Stimulated activated CD4-positive, alpha-beta T cell treated with anti-CD3 and anti-CD28 coated beads, TNF-alpha, amount 100 ng/mL, for 24 hours (primary cell): ENCODE measurements around the gene FGA.
"Not testable (repeated sequence)": the region's sequence is repeated elsewhere in the genome, so short reads cannot be mapped to it uniquely, and the experiment has no call there.

Experiments used
- DNase-seq, 3 experiments: peaks; one replicate each; pipeline ENCODE4 v3.0.0-alpha.2; 2020; ENCODE audit warnings: low read depth in 3 of 3

The FGA gene

DNA sequence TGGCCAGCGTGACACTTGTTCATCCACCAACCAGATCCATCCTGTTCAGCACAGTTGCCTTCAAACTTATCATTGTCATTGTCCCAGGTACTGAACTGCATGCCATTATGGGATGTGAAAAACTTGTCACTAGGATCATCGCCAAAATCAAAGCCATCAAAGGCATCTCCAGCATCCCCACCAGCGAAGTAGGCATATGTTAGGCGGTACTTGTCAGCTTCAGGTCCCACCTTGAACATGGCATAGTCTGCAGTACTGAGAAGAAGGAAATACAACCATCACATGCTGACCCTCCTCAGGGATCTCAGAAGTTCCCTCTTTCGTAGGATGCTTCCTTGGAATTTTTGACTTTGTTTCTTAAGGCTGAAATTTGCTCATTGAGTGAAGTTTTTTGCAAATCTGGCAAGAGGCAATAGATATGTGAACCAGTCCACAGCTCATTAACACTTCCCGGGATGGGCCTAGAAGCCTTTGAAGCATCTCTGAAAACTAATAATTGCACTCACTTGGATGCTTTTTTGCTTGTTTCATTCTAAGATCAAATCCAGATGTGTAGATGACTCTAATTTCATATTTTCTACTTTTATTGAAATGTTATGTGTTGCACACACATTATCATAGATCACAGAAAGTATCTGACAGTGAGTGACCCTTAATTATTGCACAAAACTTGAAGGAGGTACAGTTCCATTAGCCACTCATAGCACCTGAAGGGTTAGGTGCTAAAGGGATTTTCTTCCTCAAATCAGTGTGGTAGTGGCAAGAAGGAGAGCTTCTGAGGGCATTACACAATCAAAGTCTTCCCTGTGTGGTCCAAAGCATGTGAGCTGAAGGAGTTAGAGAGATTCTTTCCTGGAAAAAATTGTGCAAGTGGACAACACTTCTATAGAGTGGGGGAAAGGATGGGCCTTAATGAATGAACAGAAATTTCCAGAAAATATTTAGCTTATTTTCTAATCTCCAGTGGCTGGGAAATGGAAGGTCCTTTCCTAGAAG lies 16.5 kb upstream of the FGA start:
- DNase-seq = no peak

DNA sequence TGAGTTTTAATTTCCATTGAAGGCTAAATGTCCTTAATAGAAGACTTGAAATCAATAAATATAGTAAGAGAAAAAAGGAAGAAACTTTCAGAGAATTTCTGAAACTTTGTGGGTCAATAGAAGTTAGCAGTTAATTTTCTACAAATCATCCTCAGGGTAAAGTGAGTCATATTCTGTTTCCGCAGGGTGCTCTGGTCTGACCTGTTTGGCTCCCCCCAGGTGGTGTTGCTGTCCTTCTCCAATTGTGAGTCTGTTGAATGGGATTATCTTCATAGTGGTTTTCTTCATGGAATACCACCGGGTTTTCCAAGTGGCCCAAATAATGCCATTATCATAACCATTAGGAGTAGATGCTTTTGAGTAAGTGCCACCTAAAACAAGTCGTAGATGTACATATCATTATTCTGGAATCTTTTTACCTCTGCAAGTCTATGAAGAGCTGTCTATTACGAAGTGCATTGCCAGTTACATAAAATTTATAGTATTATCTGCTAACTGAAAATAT lies 14.2 kb upstream of the FGA start:
- DNase-seq = no peak

DNA sequence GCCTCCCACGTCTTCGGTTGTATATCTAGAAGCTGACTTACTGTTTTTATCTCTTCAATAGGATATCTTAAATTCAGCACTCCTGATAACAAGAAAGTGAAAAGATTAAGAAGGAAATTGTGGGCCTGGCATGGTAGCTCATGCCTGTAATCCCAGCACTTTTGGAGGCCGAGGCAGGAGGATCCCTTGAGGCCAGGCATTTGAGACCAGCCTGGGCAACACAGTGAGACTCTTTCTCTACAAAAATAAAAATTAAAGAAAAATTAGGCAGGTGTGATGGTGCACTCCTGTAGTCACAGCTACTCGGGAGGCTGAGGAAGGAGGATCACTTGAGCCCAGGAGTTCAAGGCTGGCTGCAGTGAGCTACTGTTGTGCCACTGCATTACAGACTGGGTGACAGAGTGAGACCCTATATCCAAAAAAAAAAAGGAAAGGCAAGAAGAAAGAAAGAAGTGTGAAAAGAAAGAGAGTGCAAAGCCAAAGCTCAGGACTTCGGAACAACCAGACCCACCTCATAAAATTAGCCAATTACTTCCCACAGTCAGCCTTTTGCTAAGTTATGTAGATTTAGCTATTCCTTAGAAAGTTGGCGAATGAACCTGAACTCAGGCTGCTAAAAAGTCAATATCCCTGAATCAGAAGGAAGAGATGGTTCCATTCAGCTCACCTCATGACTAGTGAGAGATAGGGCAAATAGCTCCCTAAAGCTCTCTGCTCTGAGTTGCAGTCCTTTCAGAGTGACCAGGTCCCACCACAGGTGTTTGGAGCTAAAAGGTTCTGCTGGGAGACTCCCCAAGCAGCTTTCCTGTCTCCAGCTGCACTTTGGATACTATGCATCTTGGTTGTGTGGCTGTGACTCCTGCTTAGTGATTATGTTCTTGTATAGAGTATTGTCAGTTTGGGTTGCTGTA lies 12.7 kb upstream of the FGA start:
- no peak for DNase-seq

DNA sequence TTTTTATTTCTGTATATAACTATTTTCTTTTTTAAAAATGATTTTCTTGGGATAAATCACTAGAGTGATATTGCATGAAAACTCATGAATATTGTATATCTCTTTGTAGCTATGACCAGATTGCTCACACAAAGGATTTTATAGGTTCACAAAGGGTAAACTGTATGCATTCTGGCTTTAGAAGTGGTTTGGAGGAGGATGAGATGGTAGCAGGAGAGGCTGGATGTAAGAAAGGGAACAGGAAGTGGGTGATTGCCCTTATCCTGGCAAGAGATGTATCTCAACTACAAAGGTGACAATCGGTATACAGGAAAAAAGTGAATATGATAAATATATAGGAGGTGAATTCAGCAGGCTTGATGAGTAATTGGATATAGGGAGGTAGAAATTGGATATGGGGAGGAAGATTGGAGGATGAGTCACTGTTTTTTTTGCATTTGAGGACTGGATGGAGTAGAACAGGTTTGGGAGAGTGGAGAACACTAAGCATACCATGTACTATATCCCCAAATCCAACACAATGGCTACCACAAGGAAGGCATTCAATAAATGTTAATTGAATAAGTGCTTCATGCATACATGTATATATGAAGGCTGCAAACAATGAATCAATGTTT lies 12.0 kb upstream of the FGA start:
- DNase-seq = no peak

DNA sequence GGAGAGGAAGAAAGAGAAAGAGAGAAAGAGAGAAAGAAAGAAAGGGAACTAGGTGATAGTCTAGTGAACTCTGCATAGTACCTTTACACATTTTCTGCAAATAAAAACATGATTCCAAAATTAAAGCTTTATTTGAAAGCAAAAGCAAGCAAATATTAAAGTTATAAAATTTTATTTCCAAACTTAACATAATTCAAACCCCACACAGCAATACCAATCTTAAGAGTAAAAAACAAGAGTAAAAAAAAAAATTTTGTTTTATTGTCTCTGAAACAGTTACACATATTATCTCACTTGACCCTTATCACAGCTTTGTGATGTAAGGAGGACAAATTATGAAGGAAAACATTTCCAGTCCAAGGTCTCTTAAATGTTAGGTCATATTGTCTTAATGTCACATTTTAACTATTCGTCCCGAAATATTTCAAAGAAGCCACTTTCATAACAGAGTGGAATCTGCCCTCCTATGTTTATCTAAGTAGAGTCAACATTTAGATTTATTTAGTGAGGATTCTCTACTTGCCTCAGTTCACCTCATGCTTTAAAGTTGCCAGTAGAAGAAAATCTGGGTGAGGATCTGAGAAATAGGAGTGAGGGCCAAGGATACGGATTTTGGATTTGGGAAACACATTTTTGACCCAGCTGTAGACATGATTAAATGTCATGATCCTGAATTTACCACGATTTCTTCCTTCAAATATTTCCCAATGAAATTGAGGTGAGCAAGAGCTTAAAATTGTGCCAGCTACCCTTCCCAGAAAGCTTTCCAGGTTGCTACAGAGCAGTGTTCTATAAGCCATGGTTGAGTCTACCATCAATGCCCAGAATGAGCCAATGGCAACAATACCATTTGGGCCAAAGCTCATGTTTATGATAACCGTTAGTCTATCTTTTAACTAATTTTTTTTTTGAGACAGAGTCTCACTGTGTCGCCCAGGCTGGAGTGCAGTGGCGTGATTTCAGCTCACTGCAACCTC lies 7.5 kb upstream of the FGA start:
- no peak for DNase-seq

DNA sequence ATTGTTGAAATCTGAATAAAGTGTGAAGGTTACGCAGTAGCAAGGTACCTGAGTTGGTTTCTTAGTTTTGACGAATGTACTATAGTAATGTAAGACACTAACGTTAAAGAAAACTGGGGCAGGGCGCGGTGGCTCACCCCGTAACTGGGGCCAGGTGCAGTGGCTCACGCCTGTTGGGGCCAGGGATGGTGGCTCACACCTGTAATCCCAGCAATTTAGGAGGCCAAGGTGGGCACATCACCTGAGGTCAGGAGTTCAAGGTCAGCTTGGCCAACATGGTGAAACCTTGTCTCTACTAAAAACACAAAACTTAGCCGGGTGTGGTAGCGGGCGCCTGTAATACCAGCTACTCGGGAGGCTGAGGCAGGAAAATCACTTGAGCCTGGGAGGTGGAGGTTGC lies 6.7 kb upstream of the FGA start:
- not testable (repeated sequence) for DNase-seq

DNA sequence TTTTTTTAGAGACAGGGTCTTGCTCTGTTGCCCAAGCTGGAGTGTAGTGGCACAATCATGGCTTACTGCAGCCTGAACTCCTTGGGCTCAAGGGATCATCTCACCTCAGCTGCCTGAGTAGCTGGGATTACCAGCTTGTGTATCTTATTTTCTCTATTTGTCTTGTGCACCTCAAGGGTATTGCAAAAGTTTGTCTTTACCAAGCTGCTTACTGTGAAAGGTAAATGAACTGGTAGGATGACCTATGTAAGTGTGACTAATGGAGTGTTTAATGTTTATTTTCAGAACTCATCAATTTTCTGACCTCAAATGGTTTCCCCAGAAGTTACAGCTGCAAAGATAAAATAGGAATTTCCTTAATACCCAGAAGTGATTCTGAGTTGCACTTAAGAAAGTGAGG lies 5.3 kb upstream of the FGA start:
- no peak for DNase-seq

DNA sequence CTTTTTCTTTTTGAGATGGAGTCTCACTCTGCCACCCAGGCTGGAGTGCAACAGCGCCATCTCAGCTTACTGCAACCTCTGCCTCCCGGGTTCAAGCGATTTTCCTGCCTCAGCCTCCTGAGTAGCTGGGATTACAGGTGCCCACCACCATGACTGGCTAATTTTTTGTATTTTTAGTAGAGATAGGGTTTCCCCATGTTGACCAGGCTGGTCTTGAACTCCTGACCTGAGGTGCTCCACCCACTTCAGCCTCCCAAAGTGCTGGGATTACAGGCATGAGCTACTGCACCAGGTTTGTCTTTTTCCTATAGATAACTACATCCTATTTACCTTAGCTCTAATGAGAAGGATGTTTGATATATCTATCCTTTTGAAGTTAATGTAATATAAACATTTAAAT lies 3.8 kb upstream of the FGA start:
- not testable (repeated sequence) for DNase-seq

DNA sequence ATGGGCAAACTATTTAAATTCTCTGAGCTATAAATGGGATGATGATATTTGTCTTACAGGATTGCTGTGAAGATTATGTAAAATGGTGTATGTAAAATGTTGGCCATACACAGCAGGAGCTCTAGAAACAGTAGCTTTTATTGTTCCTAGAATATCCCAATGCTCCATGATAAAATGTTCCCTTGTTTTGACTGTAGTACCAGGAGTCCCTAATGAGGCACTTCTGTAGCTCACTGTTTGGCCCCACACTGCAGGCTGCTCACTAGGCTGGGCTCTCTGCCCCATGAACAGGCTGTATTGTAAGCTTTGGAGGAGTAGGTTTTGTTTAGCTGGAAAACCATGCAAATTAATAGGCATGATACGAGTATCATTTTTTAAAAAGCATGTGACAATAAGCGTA lies 3.3 kb upstream of the FGA start:
- DNase-seq = no peak

DNA sequence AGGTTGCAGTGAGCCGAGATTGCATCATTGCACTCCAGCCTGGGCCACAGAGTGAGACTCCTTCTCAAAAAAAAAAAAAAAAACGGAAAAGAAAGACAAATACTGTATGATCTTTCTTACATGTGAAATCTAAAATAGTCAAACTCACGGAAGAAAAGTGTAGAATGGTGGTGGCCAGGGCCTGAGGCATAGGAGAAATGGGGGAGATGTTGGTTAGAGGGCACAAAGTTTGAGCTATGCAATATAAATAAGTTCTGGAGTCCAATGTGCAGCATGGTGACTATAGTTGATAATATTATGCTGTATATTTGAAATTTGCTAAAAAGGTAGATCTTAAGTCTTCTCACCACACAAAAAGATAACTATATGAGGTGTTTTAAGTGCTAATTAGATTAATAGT lies 1.3 kb upstream of the FGA start:
- no peak for DNase-seq

DNA sequence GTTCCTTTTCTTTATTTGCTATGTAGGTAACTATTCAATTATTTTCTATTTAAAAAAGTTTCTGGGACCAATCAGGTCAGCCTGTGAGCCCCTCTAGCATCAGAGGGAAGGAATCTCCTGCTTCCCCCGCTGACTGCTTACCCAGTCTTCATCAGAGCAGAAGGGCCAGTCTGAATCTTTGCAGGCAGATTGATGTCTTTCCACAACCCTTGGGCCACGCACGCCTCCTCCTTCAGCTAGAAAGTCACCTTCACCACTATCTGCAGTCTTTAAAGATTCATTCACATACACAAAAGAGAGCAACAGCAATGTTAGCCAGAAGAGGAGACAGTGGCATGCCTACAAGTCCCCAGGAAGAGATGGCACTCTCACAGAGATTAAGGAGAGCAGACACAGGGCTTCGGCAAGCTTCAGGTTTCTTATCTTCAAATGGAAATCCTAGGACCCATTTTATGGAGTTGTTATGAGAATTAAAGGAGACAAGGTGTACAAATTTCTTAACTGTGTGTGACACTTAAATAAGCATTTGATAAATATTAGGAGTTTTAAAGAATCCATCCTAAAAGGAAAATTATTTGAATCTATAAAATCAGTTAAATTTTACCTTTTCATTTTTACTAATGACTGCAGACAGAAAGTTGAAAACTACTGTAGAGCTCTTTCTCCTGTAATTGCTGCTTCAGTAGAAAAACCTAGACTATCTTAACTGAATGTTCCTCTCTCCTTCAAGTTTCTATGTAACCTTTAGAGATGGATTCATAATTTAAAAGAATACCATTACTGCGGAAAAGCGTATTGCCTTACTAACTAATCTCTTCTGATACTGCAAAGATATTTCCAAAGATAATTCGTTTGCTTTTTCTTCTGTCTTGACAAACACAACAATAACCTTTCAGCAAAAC lies 995 bp downstream of the FGA start:
- DNase-seq = no peak

DNA sequence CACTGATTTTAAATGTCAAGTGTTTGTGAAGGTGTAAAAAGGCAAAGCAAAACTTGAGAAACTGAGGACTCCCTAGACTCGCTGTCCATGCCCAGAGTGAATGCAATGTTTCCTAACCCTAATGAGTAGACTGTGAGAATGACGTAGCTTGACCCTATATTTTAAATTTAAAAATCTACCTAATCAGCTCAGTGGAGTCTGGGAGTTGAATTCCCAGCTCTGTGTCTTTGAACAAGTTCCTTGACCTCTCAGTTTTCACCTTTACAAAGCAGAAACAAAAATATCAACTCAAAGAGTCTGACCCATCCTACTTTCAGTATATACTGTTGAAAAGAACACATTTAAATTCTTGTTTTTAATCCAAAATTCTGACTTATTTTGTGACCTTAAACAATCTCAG lies 2.3 kb downstream of the FGA start:
- no peak for DNase-seq

DNA sequence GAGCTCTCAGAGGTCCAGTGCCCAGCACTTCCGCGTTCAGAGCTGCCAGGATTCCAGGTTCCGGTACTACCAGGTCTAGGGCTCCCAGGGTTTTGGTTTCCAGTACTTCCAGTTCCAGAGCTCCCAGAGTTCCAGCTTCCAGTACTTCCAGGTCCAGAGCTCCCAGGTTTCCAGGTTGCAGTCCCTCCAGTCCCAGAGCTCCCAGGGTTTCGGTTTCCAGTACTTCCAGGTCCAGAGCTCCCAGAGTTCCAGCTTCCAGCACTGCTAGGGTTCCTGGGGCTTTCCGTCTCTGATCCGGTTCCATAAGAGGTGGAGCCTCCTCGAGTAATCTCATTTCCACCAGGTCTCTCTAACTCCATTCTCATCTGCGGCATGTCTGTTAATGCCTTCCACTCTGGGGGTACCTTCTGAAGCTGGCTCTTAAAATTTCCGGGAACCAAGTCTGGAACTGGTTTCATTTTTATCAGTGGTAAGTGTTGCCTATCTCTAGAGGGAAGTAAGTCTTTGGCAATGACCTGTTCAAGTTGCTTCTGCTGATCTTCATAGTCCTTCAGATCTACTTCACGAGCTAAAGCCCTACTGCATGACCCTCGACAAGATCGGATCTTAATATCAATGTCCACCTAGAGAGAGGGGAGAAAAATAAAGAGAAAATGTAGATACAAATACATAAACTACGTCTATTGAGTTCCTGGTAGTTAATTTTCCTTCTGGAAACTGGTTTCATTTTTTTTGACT lies 4.1 kb downstream of the FGA start:
- no peak for DNase-seq

DNA sequence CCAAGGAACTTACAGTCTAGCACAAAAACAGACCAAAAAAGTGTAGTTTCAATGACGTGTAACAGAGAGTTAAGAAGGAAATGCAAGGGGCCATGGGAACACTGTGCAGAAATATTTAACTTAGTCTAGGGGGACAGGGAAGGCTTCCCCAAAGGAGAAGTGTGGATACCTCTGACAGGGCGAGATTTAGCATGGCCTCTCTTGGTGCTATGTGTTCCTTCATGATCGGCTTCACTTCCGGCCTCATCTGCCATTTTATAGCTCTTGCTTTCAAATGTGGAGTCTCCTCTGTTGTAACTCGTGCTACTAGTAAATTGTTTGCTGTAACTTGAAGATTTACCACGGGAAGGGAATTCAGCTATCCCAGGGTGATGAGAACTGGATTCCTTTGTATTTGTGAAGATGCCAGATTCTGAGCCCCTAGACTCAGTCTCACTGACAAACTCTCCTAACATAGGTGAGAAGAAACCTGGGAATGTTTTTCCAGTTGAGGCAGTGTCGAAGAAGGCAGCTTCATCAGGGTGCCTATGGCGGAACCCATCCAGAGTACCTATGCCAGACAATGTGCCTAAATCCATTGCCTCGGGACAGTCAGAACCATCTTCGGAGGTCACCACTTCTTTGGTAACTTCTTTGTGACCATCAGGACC lies 5.0 kb downstream of the FGA start:
- DNase-seq = no peak

DNA sequence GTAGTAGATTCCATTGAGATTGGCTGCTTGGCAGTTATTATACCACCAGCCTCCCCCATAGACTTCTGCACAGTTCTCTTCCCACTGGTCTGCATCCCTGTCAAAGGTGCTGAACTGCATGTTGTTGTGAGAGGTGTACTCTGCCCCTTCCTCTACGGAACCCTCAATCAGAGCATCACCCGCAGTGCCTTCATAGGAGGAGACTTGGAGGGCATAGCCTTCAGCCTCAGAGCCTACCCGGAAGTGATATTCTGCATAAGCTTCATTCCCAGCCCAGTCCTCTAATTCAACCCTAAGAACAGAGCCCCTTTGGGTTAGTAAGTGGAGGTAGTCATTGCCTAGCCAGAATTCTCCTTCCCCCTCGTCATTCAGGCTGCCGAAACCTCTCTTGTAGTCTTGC lies 6.3 kb downstream of the FGA start:
- no peak for DNase-seq

DNA sequence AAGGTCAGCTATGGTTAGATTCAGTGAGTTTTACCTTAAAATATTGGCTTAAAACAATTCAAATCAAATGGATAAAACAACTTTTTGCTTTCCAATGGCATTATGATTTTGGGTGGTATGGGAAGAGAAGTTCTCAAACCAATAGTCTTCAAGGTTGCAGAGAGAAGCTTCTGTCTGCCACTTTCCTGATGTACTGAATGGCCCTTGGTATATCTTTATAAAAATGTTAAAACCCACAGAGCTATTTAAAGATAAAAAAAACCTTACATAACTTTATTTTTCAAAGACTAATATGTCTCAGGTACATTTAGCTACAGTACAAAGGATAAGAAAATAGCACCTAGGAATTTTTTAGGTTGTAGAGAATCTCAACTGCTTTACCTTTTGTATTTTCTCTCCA lies 6.9 kb downstream of the FGA start:
- no peak for DNase-seq

DNA sequence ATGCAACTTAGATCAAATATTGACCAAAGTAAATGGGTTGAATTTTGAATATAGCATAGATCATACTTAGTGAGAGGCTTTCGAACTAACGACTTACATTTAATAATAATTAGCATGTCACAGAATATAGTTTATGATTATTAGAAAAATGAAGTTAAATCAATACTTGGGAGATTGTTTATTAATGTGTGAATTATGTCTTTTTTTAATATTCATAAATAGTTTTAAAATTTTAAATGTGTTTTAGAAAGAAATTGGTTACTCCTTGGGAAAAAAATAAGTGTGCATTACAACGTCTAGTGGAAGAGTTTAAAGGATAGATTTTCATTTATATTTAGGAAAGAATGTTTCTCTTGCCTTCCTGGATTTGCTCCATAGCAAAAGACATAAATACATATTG lies 7.3 kb downstream of the FGA start:
- DNase-seq = no peak

DNA sequence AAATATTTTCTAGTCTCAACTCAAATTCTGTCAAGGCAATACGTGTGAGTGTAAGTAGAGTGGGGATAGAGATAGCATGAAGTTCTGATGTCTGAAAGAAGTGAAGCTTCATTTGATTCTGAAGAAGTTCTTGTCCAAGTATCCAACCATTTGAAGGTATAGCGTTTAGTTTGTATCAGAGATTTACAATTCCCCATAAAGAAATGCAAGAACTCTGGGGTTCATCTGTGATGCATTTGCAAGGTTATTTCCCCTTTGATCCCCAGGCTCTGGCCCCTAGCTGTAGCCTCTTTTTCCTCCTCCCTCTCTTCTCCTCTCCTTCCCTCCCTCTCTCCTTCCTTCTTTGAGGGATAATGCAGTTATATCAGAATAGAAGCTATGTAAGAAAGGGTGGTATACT lies 7.8 kb downstream of the FGA start:
- no peak for DNase-seq

DNA sequence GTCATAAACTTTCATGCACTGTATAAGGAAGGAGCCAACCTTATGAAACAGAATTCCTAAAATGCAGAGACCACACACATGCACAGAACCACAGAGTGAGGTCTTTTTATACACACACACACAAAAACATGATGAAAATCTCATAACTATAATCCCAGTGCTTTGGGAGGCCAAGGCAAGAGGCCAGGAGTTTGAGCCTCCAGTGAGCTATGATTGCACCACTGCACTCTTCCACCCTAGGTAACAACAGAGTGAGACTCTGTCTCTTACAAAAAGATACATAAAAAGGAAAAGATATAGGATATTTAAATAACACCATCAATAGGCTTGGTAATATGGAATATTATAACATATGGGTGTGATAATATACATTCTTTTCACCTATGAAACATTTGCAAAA lies 10.6 kb downstream of the FGA start:
- no peak for DNase-seq
